HG03460 (cell line): ENCODE data around the gene ELMO1.

Source experiments
- ATAC-seq: cut with Tn5 transposase; IDR thresholded peaks from one replicate; pipeline ENCODE4 v1.9.1; 2021; ENCODE audit not compliant: unreplicated experiment

Gene ELMO1

GRCh38 chr7:37471619-37472018, 23.0 kb upstream of the ELMO1 start:
- no peak for ATAC-seq

- no peak for ATAC-seq
Observed at GRCh38 chr7:37467002-37467401, 18.3 kb upstream of the ELMO1 start.

- no peak for ATAC-seq
Observed at GRCh38 chr7:37462138-37462537, 13.5 kb upstream of the ELMO1 start.

GRCh38 chr7:37455081-37455480, 6.4 kb upstream of the ELMO1 start:
- no peak for ATAC-seq

- ATAC-seq, result no peak
Observed at GRCh38 chr7:37452346-37452745, 3.7 kb upstream of the ELMO1 start.

- ATAC-seq, result no peak
Observed at GRCh38 chr7:37450035-37450434, 1.4 kb upstream of the ELMO1 start.

GRCh38 chr7:37449621-37450020, 957 bp upstream of the ELMO1 start:
- no peak for ATAC-seq

GRCh38 chr7:37448011-37448635, 541 bp downstream of the ELMO1 start:
- no peak for ATAC-seq

- no peak for ATAC-seq
Observed at GRCh38 chr7:37446371-37446770, 2.3 kb downstream of the ELMO1 start.

GRCh38 chr7:37445790-37446189, 2.9 kb downstream of the ELMO1 start:
- no peak for ATAC-seq

GRCh38 chr7:37445064-37445723, 3.5 kb downstream of the ELMO1 start:
- no peak for ATAC-seq

- no peak for ATAC-seq
Observed at GRCh38 chr7:37443627-37444026, 5.0 kb downstream of the ELMO1 start.

- no peak for ATAC-seq
Observed at GRCh38 chr7:37442268-37442667, 6.4 kb downstream of the ELMO1 start.

GRCh38 chr7:37441816-37442215, 6.8 kb downstream of the ELMO1 start:
- ATAC-seq, result no peak

- no peak for ATAC-seq
Observed at GRCh38 chr7:37441386-37441760, 7.3 kb downstream of the ELMO1 start.

GRCh38 chr7:37440738-37441385, 7.8 kb downstream of the ELMO1 start:
- ATAC-seq, result no peak

GRCh38 chr7:37439653-37440026, 9.0 kb downstream of the ELMO1 start:
- no peak for ATAC-seq

- no peak for ATAC-seq
Observed at GRCh38 chr7:37438906-37439652, 9.6 kb downstream of the ELMO1 start.

- ATAC-seq, result no peak
Observed at GRCh38 chr7:37435156-37435855, 13.4 kb downstream of the ELMO1 start.

GRCh38 chr7:37434529-37434928, 14.1 kb downstream of the ELMO1 start:
- ATAC-seq, result no peak

- no peak for ATAC-seq
Observed at GRCh38 chr7:37433166-37433565, 15.5 kb downstream of the ELMO1 start.
